Heart left ventricle (tissue), 16 donors: Measurements from ENCODE around the gene ZNF326. TPM values are rescaled to one million over a fixed set of nuclear protein-coding genes. Genes with fewer than 3 reads are reported as not detected.

ENCODE experiments used
- ATAC-seq, 4 donors: fragments of 200-7000 bp; cut with Tn5 transposase; one replicate each; pipeline ENCODE4 v1.9.1; 2020 to 2022; ENCODE audit warnings: moderate library complexity in 4 of 4, mild to moderate bottlenecking in 3 of 4, moderate number of reproducible peaks in 1 of 4
- DNase-seq, 5 donors: peaks; one replicate each; pipeline ENCODE4 v3.0.0-alpha.2; 2020
- H3K27ac ChIP-seq, 12 donors: fragments of 200-600 bp; sonication (generic) in 4 of 12; one replicate each; pipeline versions ENCODE4 v1.5.0 to v1.8.0; 2016 to 2022; ENCODE audit warnings: mild to moderate bottlenecking in 2 of 12
- H3K27me3 ChIP-seq, 9 donors: fragments of 200-600 bp; sonication (generic) in 2 of 9; one replicate each; pipeline versions ENCODE4 v1.5.1 to v1.8.0; 2016 to 2022; ENCODE audit warnings: mild to moderate bottlenecking in 3 of 9
- H3K36me3 ChIP-seq, 9 donors: fragments of 200-600 bp; sonication (generic) in 2 of 9; one replicate each; pipeline versions ENCODE4 v1.5.0 to v1.8.0; 2018 to 2022; ENCODE audit warnings: mild to moderate bottlenecking in 2 of 9
- H3K4me1 ChIP-seq, 12 donors: fragments of 200-600 bp; sonication (generic) in 4 of 12; one replicate each; pipeline versions ENCODE4 v1.5.0 to v1.8.0; 2016 to 2022; ENCODE audit warnings: mild to moderate bottlenecking in 3 of 12
- H3K4me3 ChIP-seq, 12 donors: fragments of 200-600 bp; sonication (generic) in 4 of 12; one replicate each; pipeline versions ENCODE4 v1.5.0 to v1.8.0; 2017 to 2022; ENCODE audit warnings: mild to moderate bottlenecking in 9 of 12, moderate library complexity in 4 of 12
- H3K9me3 ChIP-seq, 12 donors: fragments of 200-600 bp; sonication (generic) in 4 of 12; one replicate each; pipeline versions ENCODE4 v1.5.0 to v1.8.0; 2016 to 2022; ENCODE audit warnings: mild to moderate bottlenecking in 1 of 12
- CTCF ChIP-seq, 12 donors: fragments of 200-600 bp; sonication (generic) in 4 of 12; IDR thresholded peaks; one replicate each; pipeline versions ENCODE4 v1.5.0 to v1.8.0; 2018 to 2022; ENCODE audit warnings: antibody characterized with exemption in 12 of 12, mild to moderate bottlenecking in 5 of 12
- POLR2A ChIP-seq, 2 donors: fragments of 450-650 bp; IDR thresholded peaks; one replicate each; pipeline ENCODE4 v1.6.1; 2017; ENCODE audit warnings: antibody characterized with exemption in 2 of 2, mild to moderate bottlenecking in 2 of 2, moderate library complexity in 2 of 2
- WGBS, 4 donors: extraction: QIAGEN DNeasy Blood & Tissue Kit in 2 of 4; methylation state at CpG; one replicate each; pipeline versions ENCODE4 v1.1.5 to v1.1.7; 2013 to 2018; 5-methylcytosine and 5-hydroxymethylcytosine counted together
- intact Hi-C, 10 donors: fragments of 100-400 bp; cut with DNase I; formaldehyde crosslinking; loops; one replicate each; pipeline versions ENCODE4 v1.11.1 to v1.14.2; 2022
- polyA plus RNA-seq, 2 donors: library from polyadenylated mRNA; stranded (reverse); fragments of 200-250 nt; gene quantifications; one replicate each; pipeline ENCODE4 v1.2.3, GENCODE V29; 2013
- total RNA-seq, 9 donors: library from RNA; depleted of rRNA in 2 of 9; stranded (reverse); fragments of >200 nt in 2 of 9; fragmentation: NEBNext Ultra II Directional in 3 of 9; extraction: Animal tissue kit (Norgen Biotek cat#: 25700) in 3 of 9; gene quantifications; one replicate each; pipeline versions ENCODE4 v1.1.0 to v1.2.4, GENCODE V29; 2016 to 2023
- donor health status: ischemic (EF 13 %, LVEDD 7.1; RV severe dilation, severe dysfunction).
- donor health status: healthy with polysubstance abuse.
- donor health status: DM: no; HTN: yes; CAD: no.
- donor health status: DM: no; HTN: no; CAD: no.
- donor health status: ischemic (EF 25% LVEDD 6.9; RV normal size, moderate dysfunction).
- donor health status: ischemic (EF 25% LVEDD 5.7; RV mildly dilated, moderate dysfunction).
- donor health status: healthy.
- donor health status: DM: yes; HTN: yes; CAD: no.
- donor health status: ischemic (EF 35%, LVEDD 5.7; RV mildly dilated, moderate dysfunction).
- donor health status: nonischemic (EF 11% LVEDD 7.7; RV severe dilation, severe dysfunction).
- donor health status: DM: yes; HTN: yes; CAD: no.
- donor health status: PGD.
- donor health status: ischemic (EF 29% LVEDD 5.4; RV normal size, mild dysfunction).
- donor health status: nonischemic (EF 23%, LVEDD 6.1; RV moderate dilation, normal function).

Gene ZNF326
- total and polyA plus RNA-seq, 11 donors, result 4.9 to 14.7 (median 10.9) TPM

GRCh38 chr1:89966656-89967055 is 28.3 kb upstream of the ZNF326 start:
- H3K27ac ChIP-seq, result no peak overlapping the region
- no peak for ATAC-seq
- WGBS, 4 donors, result 44 to 56% (median 51%) methylated on average over 5 of the region's 5 CpGs
- H3K9me3 ChIP-seq, result no peaks in the 10 kb centered on the region
- H3K36me3 ChIP-seq, result no peaks in the 10 kb centered on the region
- TF ChIP-seq CTCF (IDR thresholded peaks at IDR 0.05) (no peak), POLR2A (IDR thresholded peaks at IDR 0.05) (no peak)
- DNase-seq, result no peak
- intact Hi-C loops, result no loop called here
- H3K27me3 ChIP-seq, result no peaks in the 10 kb centered on the region
- peaks cover 0 to 18% (median 0%) of the 10 kb centered on the region in 12 donors for H3K4me1 ChIP-seq
- no peak overlapping the region for H3K4me3 ChIP-seq

- DNase-seq (no peak), ATAC-seq (no peak)
- WGBS, 4 donors, result 78 to 85% (median 82%) methylated on average over 1 of the region's 1 CpG
- Histone ChIP-seq H3K9me3 (no peaks in the 10 kb centered on the region), H3K4me3 (no peak overlapping the region), H3K36me3 (no peaks in the 10 kb centered on the region), H3K27me3 (no peaks in the 10 kb centered on the region), H3K4me1 (peaks cover 0 to 27% (median 0%) of the 10 kb centered on the region in 12 donors), H3K27ac (no peak overlapping the region)
- TF ChIP-seq CTCF (IDR thresholded peaks at IDR 0.05) (no peak), POLR2A (IDR thresholded peaks at IDR 0.05) (no peak)
- intact Hi-C loops, result no loop called here
These were observed 23.3 kb upstream of the ZNF326 start for GRCh38 chr1:89971600-89971999.

GRCh38 chr1:89972024-89972423 is 22.9 kb upstream of the ZNF326 start:
- DNase-seq (no peak), ATAC-seq (no peak)
- no peaks in the 10 kb centered on the region for H3K27me3 ChIP-seq
- intact Hi-C loops, result no loop called here
- peaks cover 0 to 26% (median 0%) of the 10 kb centered on the region in 12 donors for H3K4me1 ChIP-seq
- no peak for TF ChIP-seq CTCF (IDR thresholded peaks at IDR 0.05)
- no peak for TF ChIP-seq POLR2A (IDR thresholded peaks at IDR 0.05)
- no peak overlapping the region for H3K4me3 ChIP-seq
- no peaks in the 10 kb centered on the region for H3K36me3 ChIP-seq
- no peaks in the 10 kb centered on the region for H3K9me3 ChIP-seq
- no peak overlapping the region for H3K27ac ChIP-seq

- ATAC-seq (no peak), DNase-seq (no peak)
- no peaks in the 10 kb centered on the region for H3K27me3 ChIP-seq
- no peaks in the 10 kb centered on the region for H3K9me3 ChIP-seq
- H3K36me3 ChIP-seq, result no peaks in the 10 kb centered on the region
- no peak overlapping the region for H3K27ac ChIP-seq
- H3K4me3 ChIP-seq, result no peak overlapping the region
- TF ChIP-seq CTCF (IDR thresholded peaks at IDR 0.05), result no peak
- no peak for TF ChIP-seq POLR2A (IDR thresholded peaks at IDR 0.05)
- 69 to 79% (median 74%) methylated on average over 8 of the region's 8 CpGs for WGBS, 4 donors
- H3K4me1 ChIP-seq, result peaks cover 0 to 26% (median 0%) of the 10 kb centered on the region in 12 donors
- intact Hi-C loops, result no loop called here
These were observed 21.3 kb upstream of the ZNF326 start for GRCh38 chr1:89973471-89974127.
